GM12878 (cell line): ENCODE data around the gene WHRN. TPM values are rescaled to one million over a fixed set of nuclear protein-coding genes. Genes with fewer than 3 reads are reported as not detected.

Source experiments
- BMI1 ChIP-seq: fragments of 450-650 bp; IDR thresholded peaks from 2 replicates; pipeline ENCODE4 v1.6.1; 2016; ENCODE audit warnings: mild to moderate bottlenecking, moderate library complexity, borderline replicate concordance
- CREM ChIP-seq: IDR thresholded peaks from 2 replicates; pipeline ENCODE4 v1.6.1; 2014; ENCODE audit warnings: antibody characterized with exemption, low read depth
- CTCF ChIP-seq, 3 experiments: IDR thresholded peaks in 2 of 3; conservative IDR thresholded peaks in 1 of 3; 2 replicates each; pipeline ENCODE4 v1.5.1; 2011; ENCODE audit warnings: low read depth in 3 of 3, low read length in 3 of 3, mild to moderate bottlenecking in 3 of 3, control low read depth in 2 of 3, moderate library complexity in 2 of 3, inconsistent platforms in 1 of 3, mixed read lengths in 1 of 3; ENCODE audit not compliant: control insufficient read depth in 2 of 3, insufficient read depth in 1 of 3; ENCODE audit errors: extremely low read depth in 1 of 3
- ELK1 ChIP-seq: IDR thresholded peaks from 2 replicates; pipeline ENCODE4 v1.6.1; 2012; ENCODE audit warnings: low read depth, low read length, improper control_type of control experiment
- ETV6 ChIP-seq, 2 experiments: fragments of 450-650 bp in 1 of 2; IDR thresholded peaks in 1 of 2; conservative IDR thresholded peaks in 1 of 2; 2 replicates each; pipeline ENCODE4 v1.6.1; 2014; ENCODE audit warnings: antibody characterized with exemption in 1 of 2, borderline replicate concordance in 1 of 2, low read depth in 1 of 2, mild to moderate bottlenecking in 1 of 2, moderate library complexity in 1 of 2
- GABPA ChIP-seq: IDR thresholded peaks from 2 replicates; pipeline ENCODE4 v1.6.1; 2014; ENCODE audit warnings: antibody characterized with exemption, low read depth, mild to moderate bottlenecking, inconsistent platforms
- GATAD2B ChIP-seq: fragments of 450-650 bp; conservative IDR thresholded peaks from 2 replicates; pipeline ENCODE4 v1.6.1; 2017; ENCODE audit warnings: low read depth, mild to moderate bottlenecking, moderate library complexity
- HCFC1 ChIP-seq: fragments of 150-350 bp; IDR thresholded peaks from 2 replicates; pipeline ENCODE4 v1.6.1; 2014; ENCODE audit warnings: low read length
- HDGF ChIP-seq: fragments of 450-650 bp; IDR thresholded peaks from 2 replicates; pipeline ENCODE4 v1.6.1; 2016; ENCODE audit warnings: antibody characterized with exemption
- HSF1 ChIP-seq: fragments of 150-350 bp; IDR thresholded peaks from 2 replicates; pipeline ENCODE4 v1.6.1; 2014; ENCODE audit warnings: mild to moderate bottlenecking, low read depth, low read length
- IKZF1 ChIP-seq: fragments of 450-650 bp; conservative IDR thresholded peaks from 2 replicates; pipeline ENCODE4 v1.6.1; 2017; ENCODE audit warnings: antibody characterized with exemption, mild to moderate bottlenecking
- KDM1A ChIP-seq: fragments of 200-600 bp; sonication (generic); IDR thresholded peaks from 2 replicates; pipeline ENCODE4 v1.6.1; 2016; ENCODE audit warnings: borderline replicate concordance
- LARP7 ChIP-seq: fragments of 450-650 bp; IDR thresholded peaks from 2 replicates; pipeline ENCODE4 v1.6.1; 2017; ENCODE audit warnings: mild to moderate bottlenecking
- NFXL1 ChIP-seq: fragments of 450-650 bp; IDR thresholded peaks from 2 replicates; pipeline ENCODE4 v1.6.1; 2017; ENCODE audit warnings: antibody characterized with exemption, mild to moderate bottlenecking, borderline replicate concordance
- POLR2AphosphoS5 ChIP-seq: IDR thresholded peaks from 2 replicates; pipeline ENCODE4 v1.6.1; 2011; ENCODE audit warnings: mild to moderate bottlenecking, low read length, inconsistent platforms
- RAD21 ChIP-seq: IDR thresholded peaks from 2 replicates; pipeline ENCODE4 v1.6.1; 2011; ENCODE audit warnings: mild to moderate bottlenecking, low read depth, low read length, moderate library complexity; ENCODE audit not compliant: insufficient read depth
- RELB ChIP-seq: fragments of 450-650 bp; IDR thresholded peaks from 2 replicates; pipeline ENCODE4 v1.6.1; 2017; ENCODE audit warnings: low read depth, mild to moderate bottlenecking, moderate library complexity
- SMARCA5 ChIP-seq: fragments of 450-650 bp; IDR thresholded peaks from 2 replicates; pipeline ENCODE4 v1.6.1; 2017; ENCODE audit warnings: mild to moderate bottlenecking
- SREBF2 ChIP-seq: IDR thresholded peaks from 2 replicates; pipeline ENCODE4 v1.6.1; 2012; ENCODE audit warnings: mild to moderate bottlenecking, low read length
- polyA plus RNA-seq, 11 experiments: library from polyadenylated mRNA; depleted of rRNA in 4 of 11; unstranded in 6 of 11; stranded (reverse) in 5 of 11; fragments of >200 nt; fragmentation: Nextera tagmentation in 4 of 11; fragmentation: Illumina TruSeq in 1 of 11; extraction: Ambion mirVana in 4 of 11; extraction: Trizol in 1 of 11; gene quantifications; 1 replicate in 1 of 11; 2 replicates in 10 of 11; pipeline versions ENCODE4 v1.2.1 to v1.2.3, GENCODE V29; 2011 to 2016; ENCODE audit warnings: inconsistent platforms in 2 of 11, missing spikeins in 2 of 11, low read depth in 1 of 11
- total RNA-seq, 4 experiments: library from RNA; depleted of rRNA in 3 of 4; stranded (reverse); fragments of >200 nt in 3 of 4; fragmentation: Illumina TruSeq in 1 of 4; extraction: Trizol in 1 of 4; gene quantifications; 2 replicates each; pipeline versions ENCODE4 v1.2.1 to v1.2.3, GENCODE V29; 2013 to 2021
- TF ChIP-seq, protein P1 (sequence below): fragments of 450-650 bp; formaldehyde crosslinking; IDR thresholded peaks from 2 replicates; pipeline ENCODE4 v1.5.0; 2022; ENCODE audit warnings: mild to moderate bottlenecking, missing genetic modification characterization

Gene WHRN
- total and polyA plus RNA-seq, 10 of the 15 experiments (the other 5 are each of a cell fraction or from before 2014, with no cell fraction given): 0.04 to 18.2 (median 0.68) TPM; not detected in 1

- TF ChIP-seq BMI1: no peak
- TF ChIP-seq, protein P1, sequence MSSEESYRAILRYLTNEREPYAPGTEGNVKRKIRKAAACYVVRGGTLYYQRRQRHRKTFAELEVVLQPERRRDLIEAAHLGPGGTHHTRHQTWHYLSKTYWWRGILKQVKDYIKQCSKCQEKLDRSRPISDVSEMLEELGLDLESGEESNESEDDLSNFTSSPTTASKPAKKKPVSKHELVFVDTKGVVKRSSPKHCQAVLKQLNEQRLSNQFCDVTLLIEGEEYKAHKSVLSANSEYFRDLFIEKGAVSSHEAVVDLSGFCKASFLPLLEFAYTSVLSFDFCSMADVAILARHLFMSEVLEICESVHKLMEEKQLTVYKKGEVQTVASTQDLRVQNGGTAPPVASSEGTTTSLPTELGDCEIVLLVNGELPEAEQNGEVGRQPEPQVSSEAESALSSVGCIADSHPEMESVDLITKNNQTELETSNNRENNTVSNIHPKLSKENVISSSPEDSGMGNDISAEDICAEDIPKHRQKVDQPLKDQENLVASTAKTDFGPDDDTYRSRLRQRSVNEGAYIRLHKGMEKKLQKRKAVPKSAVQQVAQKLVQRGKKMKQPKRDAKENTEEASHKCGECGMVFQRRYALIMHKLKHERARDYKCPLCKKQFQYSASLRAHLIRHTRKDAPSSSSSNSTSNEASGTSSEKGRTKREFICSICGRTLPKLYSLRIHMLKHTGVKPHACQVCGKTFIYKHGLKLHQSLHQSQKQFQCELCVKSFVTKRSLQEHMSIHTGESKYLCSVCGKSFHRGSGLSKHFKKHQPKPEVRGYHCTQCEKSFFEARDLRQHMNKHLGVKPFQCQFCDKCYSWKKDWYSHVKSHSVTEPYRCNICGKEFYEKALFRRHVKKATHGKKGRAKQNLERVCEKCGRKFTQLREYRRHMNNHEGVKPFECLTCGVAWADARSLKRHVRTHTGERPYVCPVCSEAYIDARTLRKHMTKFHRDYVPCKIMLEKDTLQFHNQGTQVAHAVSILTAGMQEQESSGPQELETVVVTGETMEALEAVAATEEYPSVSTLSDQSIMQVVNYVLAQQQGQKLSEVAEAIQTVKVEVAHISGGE: no peak
- no peak for TF ChIP-seq RELB
- no peak for TF ChIP-seq ETV6 (conservative IDR thresholded peaks at IDR 0.05 in 1 of 2, IDR thresholded peaks at IDR 0.05 in 1 of 2; ENCODE audit: borderline replicate concordance in 1 of 2, low read depth in 1 of 2)
- no peak for TF ChIP-seq HDGF
- no peak for TF ChIP-seq CREM
- peak; percentile 73 for TF ChIP-seq GATAD2B
- TF ChIP-seq ELK1: no peak
- no peak for TF ChIP-seq HCFC1
- 0 out of 2 replicates have a peak, but pooled peaks have one; percentile 59 for TF ChIP-seq LARP7
- TF ChIP-seq HSF1: no peak
- TF ChIP-seq SREBF2: no peak
- peak; percentile 48; the same call in 1 of the 2 replicates for TF ChIP-seq NFXL1
- 0 out of 2 replicates have a peak, but pooled peaks have one; percentile 63 for TF ChIP-seq SMARCA5
- TF ChIP-seq IKZF1: peak; percentile 52; the same call in 1 of the 2 replicates
- TF ChIP-seq GABPA: no peak
- TF ChIP-seq KDM1A: no peak
- TF ChIP-seq CTCF (IDR thresholded peaks at IDR 0.05 in 2 of 3, conservative IDR thresholded peaks at IDR 0.05 in 1 of 3; ENCODE audit: control insufficient read depth in 2 of 3, extremely low read depth in 1 of 3, insufficient read depth in 1 of 3, low read depth in 3 of 3, low read length in 3 of 3): peak in 2 of 3 experiments; percentile 31 to 56; a peak in 3 of 6 replicates
- no peak for TF ChIP-seq RAD21
- TF ChIP-seq POLR2AphosphoS5: no peak
Observed at GRCh38 chr9:114504341-114505186, 709 bp downstream of the WHRN start (continued).
